ENCODE data around the gene MILR1. TPM values are rescaled to one million over a fixed set of nuclear protein-coding genes. Genes with fewer than 3 reads are reported as not detected.

Gene MILR1
- total RNA-seq, 4 donors from 2014 or later, result 2.3 to 14.6 (median 6.8) TPM; not detected in 1

DNA sequence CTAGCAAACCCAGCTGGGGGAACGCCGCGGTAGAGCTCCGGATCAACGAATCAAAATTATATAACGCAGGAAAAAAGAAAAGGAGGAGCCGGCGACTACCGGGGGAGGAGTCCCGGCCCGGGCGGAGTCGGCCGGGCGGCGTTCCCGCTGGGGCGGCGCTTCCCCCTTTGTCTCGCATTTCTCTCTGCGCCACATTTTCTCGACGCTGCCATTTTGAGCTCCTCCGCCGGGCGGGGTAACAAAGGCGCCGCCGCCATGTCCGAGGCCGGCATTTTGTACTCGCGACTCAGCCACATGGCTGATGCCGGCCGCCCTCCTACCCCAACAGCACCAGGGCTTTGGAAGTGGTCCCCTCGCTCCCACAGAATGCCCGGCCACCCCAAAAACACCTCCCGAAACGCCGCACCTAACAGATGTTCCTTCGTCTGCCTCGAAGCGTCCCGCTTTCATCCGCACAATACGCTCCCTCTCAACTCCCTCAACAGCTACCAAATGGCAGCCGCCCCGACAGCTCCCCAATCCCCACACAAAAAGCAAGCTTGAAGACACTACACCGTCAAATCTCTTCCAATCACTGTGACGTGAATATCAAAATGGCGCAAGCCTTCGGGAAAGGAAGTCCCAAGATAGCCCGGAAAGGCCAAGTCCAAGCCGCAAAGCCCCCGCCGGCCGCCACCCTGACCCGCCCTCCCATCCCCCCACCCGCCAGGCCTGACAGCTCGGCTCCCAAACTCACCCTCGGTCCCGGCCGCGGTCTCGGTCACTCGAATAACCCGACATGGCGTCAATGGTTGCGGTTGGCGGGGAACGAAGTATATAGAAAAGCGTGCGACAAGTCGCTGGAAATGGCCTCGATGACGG lies 56.7 kb downstream of the MILR1 start:
- Histone ChIP-seq H3K27me3 (no peaks in the 10 kb centered on the region), H3K27ac (peak overlapping the region; percentile 99 to 100 (median 100)), H3K4me1 (peaks cover 17 to 55% of the 10 kb centered on the region in 2 donors), H3K9me3 (no peaks in the 10 kb centered on the region), H3K4me3 (replicated peaks in 1 of 3) (peak overlapping the region; percentile 94 to 99 (median 97)), H3K36me3 (peaks cover 50 to 51% of the 10 kb centered on the region in 2 donors)
- intact Hi-C loops (cut with DNase I), result no loop called here
- WGBS, 2 donors, result 0 to 1% methylated on average over 41 to 68 of the region's 76 CpGs
- TF ChIP-seq CTCF (IDR thresholded peaks at IDR 0.05) (no peak), POLR2A (IDR thresholded peaks at IDR 0.05) (peak in 1 of 2 donors; percentile 81)
- peak; percentile 89 to 93 for DNase-seq

DNA sequence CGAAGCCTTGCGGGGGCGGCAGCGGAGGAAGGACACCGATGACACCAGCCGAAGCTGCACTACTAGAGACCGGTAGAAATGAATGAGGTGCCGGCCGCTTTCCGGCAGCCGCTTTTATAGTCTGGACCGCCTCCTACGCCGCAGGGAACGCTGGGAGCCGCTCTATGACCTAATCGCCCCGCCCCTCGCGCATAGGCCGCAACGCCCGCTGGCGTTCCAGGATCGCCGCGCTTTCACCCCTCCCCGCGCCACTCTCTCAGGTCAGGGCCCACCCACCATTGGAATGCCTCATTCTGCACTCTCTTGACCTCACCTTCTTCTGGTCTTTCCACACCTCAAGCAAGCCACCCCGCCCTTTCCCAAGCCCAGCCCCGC lies 57.3 kb downstream of the MILR1 start, which contains the start of gene DDX5:
TSS of gene DDX5 (minus strand) at position 89 of the 375 bp plus-strand sequence. CDS start 170 bp downstream, outside the sequence.
- Histone ChIP-seq H3K27me3 (no peaks in the 10 kb centered on the region), H3K9me3 (no peaks in the 10 kb centered on the region), H3K4me1 (peaks cover 17 to 49% of the 10 kb centered on the region in 2 donors), H3K36me3 (peaks cover 50 to 51% of the 10 kb centered on the region in 2 donors), H3K27ac (peak within 1 kb of the TSS; percentile 99 to 100 (median 100)), H3K4me3 (replicated peaks in 1 of 3) (peak within 1 kb of the TSS; percentile 94 to 99 (median 97))
- 1 to 2% methylated on average over 29 to 31 of the region's 31 CpGs for WGBS, 2 donors
- TF ChIP-seq CTCF (IDR thresholded peaks at IDR 0.05) (no peak), POLR2A (IDR thresholded peaks at IDR 0.05) (peak; percentile 95 to 96)
- peak; percentile 99 for DNase-seq
- intact Hi-C loops (cut with DNase I), result no loop called here

GRCh38 chr17:64506576-64507412 lies 57.9 kb downstream of the MILR1 start, which contains the start of gene CEP95:
Gene CEP95 (plus strand): TSS chr17:64506977. CDS start chr17:64507098, 121 bp downstream.
- WGBS, 2 donors, result 0 to 1% methylated on average over 44 to 50 of the region's 77 CpGs
- Histone ChIP-seq H3K9me3 (no peaks in the 10 kb centered on the region), H3K4me3 (replicated peaks in 1 of 3) (peak within 1 kb of the TSS; percentile 94 to 99 (median 97)), H3K36me3 (peaks cover 50 to 51% of the 10 kb centered on the region in 2 donors), H3K4me1 (peaks cover 17 to 44% of the 10 kb centered on the region in 2 donors), H3K27me3 (no peaks in the 10 kb centered on the region), H3K27ac (peak within 1 kb of the TSS; percentile 99 to 100 (median 100))
- DNase-seq, result peak; percentile 94 to 96
- TF ChIP-seq CTCF (IDR thresholded peaks at IDR 0.05) (no peak), POLR2A (IDR thresholded peaks at IDR 0.05) (peak in 1 of 2 donors; percentile 84)
- intact Hi-C loops (cut with DNase I), result no loop called here

- TF ChIP-seq CTCF (IDR thresholded peaks at IDR 0.05) (peak in 3 of 6 experiments; percentile 30 to 47 (median 31)), POLR2A (IDR thresholded peaks at IDR 0.05) (no peak)
- peaks cover 17 to 38% of the 10 kb centered on the region in 2 donors for H3K4me1 ChIP-seq
- H3K27ac ChIP-seq, result peak overlapping the region; percentile 99 to 100 (median 100)
- no peaks in the 10 kb centered on the region for H3K27me3 ChIP-seq
- DNase-seq, result peak; percentile 23 to 28
- H3K4me3 ChIP-seq (replicated peaks in 1 of 3), result peak overlapping the region; percentile 61 to 94 (median 71)
- intact Hi-C loops (cut with DNase I), result no loop called here
- no peaks in the 10 kb centered on the region for H3K9me3 ChIP-seq
- H3K36me3 ChIP-seq, result peaks cover 48 to 50% of the 10 kb centered on the region in 2 donors
- 0% methylated on average over 13 of the region's 13 CpGs for WGBS, 2 donors
These were observed 58.5 kb downstream of the MILR1 start for GRCh38 chr17:64507413-64507782.

Data from thyroid gland (tissue), 4 donors.